Measurements from ENCODE around the gene GNB1. TPM values are rescaled to one million over a fixed set of nuclear protein-coding genes. Genes with fewer than 3 reads are reported as not detected.
"Not testable (repeated sequence)": the region's sequence is repeated elsewhere in the genome, so short reads cannot be mapped to it uniquely, and the experiment has no call there.

Gene GNB1
- total RNA-seq, 1 donor from 2014 or later = 328 TPM

DNA sequence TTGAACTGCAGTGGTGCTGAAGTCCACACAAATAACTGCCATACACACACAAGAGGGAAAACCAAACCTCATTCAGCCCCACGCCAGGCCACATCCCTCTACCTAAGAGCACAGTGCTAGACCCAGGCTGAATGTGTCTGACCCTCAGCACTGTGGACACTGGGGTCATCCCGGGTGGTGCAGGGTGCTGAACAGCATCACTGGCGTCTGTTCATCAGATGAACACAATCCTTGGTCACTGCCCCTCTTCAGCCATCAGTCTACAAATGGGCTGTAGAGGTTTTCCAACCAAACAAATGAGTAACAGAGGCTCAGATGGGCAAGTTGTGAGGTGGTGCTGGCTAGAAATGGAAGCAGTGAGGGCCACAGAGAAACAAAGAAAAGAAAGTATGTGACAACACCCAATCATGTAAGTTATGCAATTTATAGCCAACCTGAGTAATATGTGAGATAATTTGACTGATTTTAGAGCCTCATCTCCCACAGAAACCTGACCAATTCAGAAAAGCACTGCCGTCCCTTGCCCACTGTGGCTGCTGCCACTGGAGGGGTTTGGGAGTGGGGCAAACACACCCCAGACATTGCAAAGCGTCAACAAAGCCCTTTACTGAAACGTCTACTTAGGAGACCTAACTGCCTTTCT is 27.9 kb downstream of the GNB1 start:
- intact Hi-C loops (cut with DNase I) = no loop called here
- ATAC-seq (peak; percentile 11), DNase-seq (no peak)
- TF ChIP-seq, protein P1, sequence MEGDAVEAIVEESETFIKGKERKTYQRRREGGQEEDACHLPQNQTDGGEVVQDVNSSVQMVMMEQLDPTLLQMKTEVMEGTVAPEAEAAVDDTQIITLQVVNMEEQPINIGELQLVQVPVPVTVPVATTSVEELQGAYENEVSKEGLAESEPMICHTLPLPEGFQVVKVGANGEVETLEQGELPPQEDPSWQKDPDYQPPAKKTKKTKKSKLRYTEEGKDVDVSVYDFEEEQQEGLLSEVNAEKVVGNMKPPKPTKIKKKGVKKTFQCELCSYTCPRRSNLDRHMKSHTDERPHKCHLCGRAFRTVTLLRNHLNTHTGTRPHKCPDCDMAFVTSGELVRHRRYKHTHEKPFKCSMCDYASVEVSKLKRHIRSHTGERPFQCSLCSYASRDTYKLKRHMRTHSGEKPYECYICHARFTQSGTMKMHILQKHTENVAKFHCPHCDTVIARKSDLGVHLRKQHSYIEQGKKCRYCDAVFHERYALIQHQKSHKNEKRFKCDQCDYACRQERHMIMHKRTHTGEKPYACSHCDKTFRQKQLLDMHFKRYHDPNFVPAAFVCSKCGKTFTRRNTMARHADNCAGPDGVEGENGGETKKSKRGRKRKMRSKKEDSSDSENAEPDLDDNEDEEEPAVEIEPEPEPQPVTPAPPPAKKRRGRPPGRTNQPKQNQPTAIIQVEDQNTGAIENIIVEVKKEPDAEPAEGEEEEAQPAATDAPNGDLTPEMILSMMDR (IDR thresholded peaks at IDR 0.05) = no peak
- no peaks in the 10 kb centered on the region for H3K36me3 ChIP-seq
- no peak overlapping the region for H3K27ac ChIP-seq
- H3K4me3 ChIP-seq = no peak overlapping the region
- H3K9me3 ChIP-seq = no peaks in the 10 kb centered on the region
- H3K27me3 ChIP-seq = no peaks in the 10 kb centered on the region
- peaks cover 53% of the 10 kb centered on the region for H3K4me1 ChIP-seq

- H3K4me3 ChIP-seq; intact Hi-C loops (cut with DNase I); ATAC-seq; DNase-seq; H3K27me3 ChIP-seq; H3K9me3 ChIP-seq; H3K27ac ChIP-seq; H3K36me3 ChIP-seq: not testable (repeated sequence)
- H3K4me1 ChIP-seq = peaks cover 64% of the 10 kb centered on the region
Observed at GRCh38 chr1:1861761-1862310, 29.1 kb downstream of the GNB1 start.

- DNase-seq = no peak
- no peak for ATAC-seq
- TF ChIP-seq, protein P1 (IDR thresholded peaks at IDR 0.05) = no peak
- H3K9me3 ChIP-seq = no peaks in the 10 kb centered on the region
- H3K4me1 ChIP-seq = peaks cover 67% of the 10 kb centered on the region
- no peak overlapping the region for H3K4me3 ChIP-seq
- no peak overlapping the region for H3K27ac ChIP-seq
- intact Hi-C loops (cut with DNase I) = no loop called here
- H3K27me3 ChIP-seq = no peaks in the 10 kb centered on the region
- no peaks in the 10 kb centered on the region for H3K36me3 ChIP-seq
Observed at GRCh38 chr1:1861339-1861730, 29.6 kb downstream of the GNB1 start.

DNA sequence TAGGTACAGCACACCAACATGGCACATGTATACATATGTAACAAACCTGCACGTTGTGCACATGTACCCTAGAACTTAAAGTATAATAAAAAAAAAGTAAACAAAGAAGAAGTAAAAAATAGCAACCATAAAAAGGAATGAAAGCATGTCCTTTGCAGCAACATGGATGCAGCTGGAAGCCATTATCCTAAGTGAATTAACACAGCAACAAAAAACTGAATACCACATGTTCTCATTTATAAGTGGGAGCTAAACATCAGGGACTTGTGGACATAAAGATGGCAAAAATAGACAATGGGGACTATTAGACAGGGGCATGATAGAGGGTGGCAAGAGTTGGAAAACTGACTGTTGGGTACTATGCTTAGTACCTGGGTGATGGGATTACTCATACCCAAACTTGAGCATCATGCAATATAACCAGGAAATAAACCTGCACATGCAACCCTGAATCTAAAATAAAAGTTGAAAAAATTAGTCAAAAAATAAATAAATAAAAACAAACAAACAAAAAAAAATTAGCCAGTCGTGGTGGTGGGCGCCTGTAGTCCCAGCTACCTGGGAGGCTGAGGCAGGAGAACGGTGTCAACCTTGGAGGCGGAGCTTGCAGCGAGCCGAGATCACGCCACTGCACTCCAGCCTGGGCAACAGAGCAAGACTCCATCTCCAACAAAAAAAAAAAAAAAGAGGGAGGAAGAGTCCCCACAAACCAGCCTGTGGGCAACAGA is 30.8 kb downstream of the GNB1 start:
- intact Hi-C loops (cut with DNase I); H3K9me3 ChIP-seq; H3K36me3 ChIP-seq; DNase-seq; H3K27me3 ChIP-seq; H3K4me3 ChIP-seq; ATAC-seq: not testable (repeated sequence)
- peak overlapping the region; percentile 78 for H3K27ac ChIP-seq
- peaks cover 70% of the 10 kb centered on the region for H3K4me1 ChIP-seq

DNA sequence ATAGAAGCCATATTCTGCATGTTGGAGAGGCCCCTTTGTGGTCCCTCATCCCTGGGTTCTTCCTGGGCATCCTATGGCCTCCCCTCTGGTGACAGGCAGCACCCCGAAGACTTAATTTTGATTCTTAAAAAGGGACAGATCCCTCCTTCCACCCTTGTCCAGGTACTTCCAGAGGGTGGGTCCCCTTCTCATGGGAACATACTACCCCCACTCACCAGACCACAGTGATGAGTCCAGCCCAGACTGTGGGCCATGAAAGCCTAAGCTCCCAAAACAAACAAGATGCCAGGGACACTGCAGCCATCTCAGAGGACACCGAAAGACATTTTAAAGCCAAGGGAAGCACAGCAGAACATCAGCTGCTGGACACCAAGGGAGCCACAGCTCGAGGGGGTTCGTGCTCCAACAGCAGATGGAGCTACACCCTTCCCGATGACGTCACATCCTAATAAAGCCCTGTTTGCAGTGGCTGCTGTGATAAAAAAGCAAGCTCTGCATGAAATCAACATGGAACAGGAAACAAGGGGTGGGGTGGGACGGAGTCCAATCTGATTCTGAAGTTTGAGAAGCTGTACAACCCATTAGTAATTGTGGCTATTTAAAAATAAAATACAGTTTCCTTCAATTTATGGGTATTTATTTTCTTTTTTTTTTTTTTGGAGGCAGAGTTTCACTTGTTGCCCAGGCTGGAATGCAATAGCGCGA is 32.4 kb downstream of the GNB1 start:
- H3K9me3 ChIP-seq = no peaks in the 10 kb centered on the region
- ATAC-seq (peak; percentile 74), DNase-seq (no peak)
- TF ChIP-seq, protein P1 (IDR thresholded peaks at IDR 0.05) = peak; percentile 37
- no peaks in the 10 kb centered on the region for H3K36me3 ChIP-seq
- H3K27ac ChIP-seq = peak overlapping the region; percentile 78
- peaks cover 68% of the 10 kb centered on the region for H3K4me1 ChIP-seq
- H3K4me3 ChIP-seq = peak overlapping the region; percentile 16
- intact Hi-C loops (cut with DNase I) = no loop called here
- no peaks in the 10 kb centered on the region for H3K27me3 ChIP-seq

DNA sequence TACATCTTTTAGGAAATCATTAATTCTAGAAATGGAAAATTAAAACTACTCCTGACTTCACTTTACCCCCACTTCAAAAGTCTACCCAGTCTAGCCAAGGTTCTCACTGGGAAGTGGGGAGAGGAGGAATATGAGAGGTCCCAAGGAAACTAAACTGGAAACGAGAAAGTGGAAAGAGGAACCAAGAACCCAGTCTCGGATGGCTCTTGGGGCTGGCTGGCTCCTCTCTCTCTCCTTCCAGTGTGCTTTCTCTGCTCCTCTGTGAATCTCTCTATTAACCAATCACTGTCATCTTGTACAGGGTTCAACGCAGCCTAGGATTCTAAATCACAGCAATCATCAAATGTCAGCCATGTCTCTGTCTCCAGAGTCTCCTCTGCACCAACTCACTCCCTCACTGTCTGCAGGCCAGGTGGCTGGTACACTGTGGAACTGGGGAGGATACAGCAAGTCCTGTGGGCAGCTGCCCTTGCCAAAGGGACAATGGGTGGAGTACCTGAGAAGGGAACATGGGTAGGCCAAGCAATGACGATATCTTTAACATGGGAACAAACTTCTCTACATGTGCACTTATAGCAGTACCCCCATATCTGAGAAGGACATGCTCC is 33.7 kb downstream of the GNB1 start:
- no peaks in the 10 kb centered on the region for H3K9me3 ChIP-seq
- DNase-seq (no peak), ATAC-seq (peak; percentile 50)
- H3K36me3 ChIP-seq = no peaks in the 10 kb centered on the region
- peaks cover 66% of the 10 kb centered on the region for H3K4me1 ChIP-seq
- TF ChIP-seq, protein P1 (IDR thresholded peaks at IDR 0.05) = no peak
- H3K27ac ChIP-seq = no peak overlapping the region
- H3K4me3 ChIP-seq = no peak overlapping the region
- intact Hi-C loops (cut with DNase I) = no loop called here
- H3K27me3 ChIP-seq = no peaks in the 10 kb centered on the region

DNA sequence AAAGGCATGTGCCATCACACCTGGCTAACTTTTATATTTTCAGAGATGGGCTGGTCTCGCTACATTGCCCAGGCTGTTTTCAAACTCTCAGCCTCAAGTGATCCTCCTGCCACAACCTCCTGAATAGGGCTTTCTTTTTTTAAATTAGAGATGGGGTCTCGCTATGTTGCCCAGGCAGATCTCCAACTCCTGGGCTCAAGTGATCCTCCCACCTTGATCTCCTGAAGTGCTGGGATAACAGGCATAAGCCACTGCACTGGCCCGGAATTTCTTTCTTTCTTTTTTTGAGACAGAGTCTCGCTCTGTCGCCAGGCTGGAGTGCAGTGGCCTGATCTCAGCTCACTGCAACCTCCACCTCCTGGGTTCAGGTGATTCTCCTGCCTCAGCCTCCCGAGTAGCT is 34.7 kb downstream of the GNB1 start:
- DNase-seq; intact Hi-C loops (cut with DNase I); ATAC-seq; H3K27me3 ChIP-seq; H3K9me3 ChIP-seq; H3K4me3 ChIP-seq; H3K36me3 ChIP-seq: not testable (repeated sequence)
- H3K27ac ChIP-seq = peak overlapping the region; percentile 3
- H3K4me1 ChIP-seq = peaks cover 60% of the 10 kb centered on the region
